ENCODE measurements around the gene ORC5.

DNA sequence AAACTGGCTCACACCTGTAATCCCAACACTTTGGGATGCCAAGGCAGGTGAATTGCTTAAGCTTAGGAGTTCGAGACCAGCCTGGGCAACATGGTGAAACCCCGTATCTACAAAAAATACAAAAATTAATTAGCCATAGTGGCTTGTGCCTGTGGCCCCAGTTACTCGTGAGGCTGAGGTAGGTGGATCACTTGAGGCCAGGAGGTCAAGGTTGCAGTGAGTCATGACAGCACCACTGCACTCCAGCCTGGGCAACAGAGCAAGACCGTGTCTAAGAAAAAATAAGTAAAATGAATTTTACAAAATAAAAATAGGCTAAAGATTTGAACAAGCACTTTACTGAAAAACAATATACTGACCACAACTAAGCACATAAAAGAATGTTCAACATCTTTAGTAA lies 9.8 kb upstream of the ORC5 start:
- TF ChIP-seq POLR2AphosphoS5 (IDR thresholded peaks at IDR 0.05; ENCODE audit: low read depth): no peak
- TF ChIP-seq, protein P1, sequence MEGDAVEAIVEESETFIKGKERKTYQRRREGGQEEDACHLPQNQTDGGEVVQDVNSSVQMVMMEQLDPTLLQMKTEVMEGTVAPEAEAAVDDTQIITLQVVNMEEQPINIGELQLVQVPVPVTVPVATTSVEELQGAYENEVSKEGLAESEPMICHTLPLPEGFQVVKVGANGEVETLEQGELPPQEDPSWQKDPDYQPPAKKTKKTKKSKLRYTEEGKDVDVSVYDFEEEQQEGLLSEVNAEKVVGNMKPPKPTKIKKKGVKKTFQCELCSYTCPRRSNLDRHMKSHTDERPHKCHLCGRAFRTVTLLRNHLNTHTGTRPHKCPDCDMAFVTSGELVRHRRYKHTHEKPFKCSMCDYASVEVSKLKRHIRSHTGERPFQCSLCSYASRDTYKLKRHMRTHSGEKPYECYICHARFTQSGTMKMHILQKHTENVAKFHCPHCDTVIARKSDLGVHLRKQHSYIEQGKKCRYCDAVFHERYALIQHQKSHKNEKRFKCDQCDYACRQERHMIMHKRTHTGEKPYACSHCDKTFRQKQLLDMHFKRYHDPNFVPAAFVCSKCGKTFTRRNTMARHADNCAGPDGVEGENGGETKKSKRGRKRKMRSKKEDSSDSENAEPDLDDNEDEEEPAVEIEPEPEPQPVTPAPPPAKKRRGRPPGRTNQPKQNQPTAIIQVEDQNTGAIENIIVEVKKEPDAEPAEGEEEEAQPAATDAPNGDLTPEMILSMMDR (conservative IDR thresholded peaks at IDR 0.05; ENCODE audit: low read depth in 2 of 2): no peak
- no peak for TF ChIP-seq EZH2 (IDR thresholded peaks at IDR 0.05; ENCODE audit: low read depth, unreplicated experiment)
- no peak for TF ChIP-seq NANOG (IDR thresholded peaks at IDR 0.05; ENCODE audit: borderline replicate concordance)
- no peak for TF ChIP-seq EZH2phosphoT487 (IDR thresholded peaks at IDR 0.05; ENCODE audit: unreplicated experiment)
- TF ChIP-seq, protein P2, sequence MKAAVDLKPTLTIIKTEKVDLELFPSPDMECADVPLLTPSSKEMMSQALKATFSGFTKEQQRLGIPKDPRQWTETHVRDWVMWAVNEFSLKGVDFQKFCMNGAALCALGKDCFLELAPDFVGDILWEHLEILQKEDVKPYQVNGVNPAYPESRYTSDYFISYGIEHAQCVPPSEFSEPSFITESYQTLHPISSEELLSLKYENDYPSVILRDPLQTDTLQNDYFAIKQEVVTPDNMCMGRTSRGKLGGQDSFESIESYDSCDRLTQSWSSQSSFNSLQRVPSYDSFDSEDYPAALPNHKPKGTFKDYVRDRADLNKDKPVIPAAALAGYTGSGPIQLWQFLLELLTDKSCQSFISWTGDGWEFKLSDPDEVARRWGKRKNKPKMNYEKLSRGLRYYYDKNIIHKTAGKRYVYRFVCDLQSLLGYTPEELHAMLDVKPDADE (IDR thresholded peaks at IDR 0.05): no peak
- no peak for TF ChIP-seq CREB1 (CRISPR knock-in tag; IDR thresholded peaks at IDR 0.05; ENCODE audit: low read depth)
- TF ChIP-seq, protein P3, sequence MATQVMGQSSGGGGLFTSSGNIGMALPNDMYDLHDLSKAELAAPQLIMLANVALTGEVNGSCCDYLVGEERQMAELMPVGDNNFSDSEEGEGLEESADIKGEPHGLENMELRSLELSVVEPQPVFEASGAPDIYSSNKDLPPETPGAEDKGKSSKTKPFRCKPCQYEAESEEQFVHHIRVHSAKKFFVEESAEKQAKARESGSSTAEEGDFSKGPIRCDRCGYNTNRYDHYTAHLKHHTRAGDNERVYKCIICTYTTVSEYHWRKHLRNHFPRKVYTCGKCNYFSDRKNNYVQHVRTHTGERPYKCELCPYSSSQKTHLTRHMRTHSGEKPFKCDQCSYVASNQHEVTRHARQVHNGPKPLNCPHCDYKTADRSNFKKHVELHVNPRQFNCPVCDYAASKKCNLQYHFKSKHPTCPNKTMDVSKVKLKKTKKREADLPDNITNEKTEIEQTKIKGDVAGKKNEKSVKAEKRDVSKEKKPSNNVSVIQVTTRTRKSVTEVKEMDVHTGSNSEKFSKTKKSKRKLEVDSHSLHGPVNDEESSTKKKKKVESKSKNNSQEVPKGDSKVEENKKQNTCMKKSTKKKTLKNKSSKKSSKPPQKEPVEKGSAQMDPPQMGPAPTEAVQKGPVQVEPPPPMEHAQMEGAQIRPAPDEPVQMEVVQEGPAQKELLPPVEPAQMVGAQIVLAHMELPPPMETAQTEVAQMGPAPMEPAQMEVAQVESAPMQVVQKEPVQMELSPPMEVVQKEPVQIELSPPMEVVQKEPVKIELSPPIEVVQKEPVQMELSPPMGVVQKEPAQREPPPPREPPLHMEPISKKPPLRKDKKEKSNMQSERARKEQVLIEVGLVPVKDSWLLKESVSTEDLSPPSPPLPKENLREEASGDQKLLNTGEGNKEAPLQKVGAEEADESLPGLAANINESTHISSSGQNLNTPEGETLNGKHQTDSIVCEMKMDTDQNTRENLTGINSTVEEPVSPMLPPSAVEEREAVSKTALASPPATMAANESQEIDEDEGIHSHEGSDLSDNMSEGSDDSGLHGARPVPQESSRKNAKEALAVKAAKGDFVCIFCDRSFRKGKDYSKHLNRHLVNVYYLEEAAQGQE (IDR thresholded peaks at IDR 0.05; ENCODE audit: unreplicated experiment): no peak
- TF ChIP-seq STAT1 (IDR thresholded peaks at IDR 0.05; ENCODE audit: unreplicated experiment): no peak
- TF ChIP-seq JUNB (IDR thresholded peaks at IDR 0.05; ENCODE audit: unreplicated experiment): no peak
